GM10266 (cell line): ENCODE results near the gene PLCL1.

Experiments
- DNase-seq: peaks from one replicate; pipeline ENCODE4 v3.0.0; 2012; ENCODE audit errors: extremely low spot score
- CTCF ChIP-seq: IDR thresholded peaks from 2 replicates; pipeline ENCODE4 v1.5.1; 2012; ENCODE audit warnings: mild to moderate bottlenecking, low read depth; ENCODE audit not compliant: control insufficient read depth, insufficient read depth; ENCODE audit errors: missing control alignments

The PLCL1 gene

GRCh38 chr2:197985029-197985638 is 180.7 kb downstream of the PLCL1 start:
- TF ChIP-seq CTCF: no peak
- DNase-seq: no peak

- no peak for DNase-seq
- no peak for TF ChIP-seq CTCF
Measured at GRCh38 chr2:197986977-197987376, 182.6 kb downstream of the PLCL1 start.

- DNase-seq: no peak
- TF ChIP-seq CTCF: no peak
Measured at GRCh38 chr2:197990356-197990755, 186.0 kb downstream of the PLCL1 start.

GRCh38 chr2:197992482-197993133 is 188.2 kb downstream of the PLCL1 start:
- DNase-seq: peak; percentile 16
- no peak for TF ChIP-seq CTCF

GRCh38 chr2:197993363-197993762 is 189.0 kb downstream of the PLCL1 start:
- TF ChIP-seq CTCF: no peak

GRCh38 chr2:197993830-197994229 is 189.4 kb downstream of the PLCL1 start:
- TF ChIP-seq CTCF: no peak
- no peak for DNase-seq

More at GRCh38 chr2:197993363-197993762, 189.0 kb downstream of the PLCL1 start:
- no peak for DNase-seq

GRCh38 chr2:197994751-197995150 is 190.4 kb downstream of the PLCL1 start:
- DNase-seq: no peak
- TF ChIP-seq CTCF: no peak
